GM11168 (cell line): ENCODE results near the gene RBP3.

Experiments used
- in situ Hi-C: fragments of 300-500 bp; cut with MboI; formaldehyde crosslinking; loops from one replicate; pipeline ENCODE4 v1.12.0; 2022; ENCODE audit warnings: low sequenced_read_pairs; ENCODE audit not compliant: unreplicated experiment

Gene RBP3

DNA sequence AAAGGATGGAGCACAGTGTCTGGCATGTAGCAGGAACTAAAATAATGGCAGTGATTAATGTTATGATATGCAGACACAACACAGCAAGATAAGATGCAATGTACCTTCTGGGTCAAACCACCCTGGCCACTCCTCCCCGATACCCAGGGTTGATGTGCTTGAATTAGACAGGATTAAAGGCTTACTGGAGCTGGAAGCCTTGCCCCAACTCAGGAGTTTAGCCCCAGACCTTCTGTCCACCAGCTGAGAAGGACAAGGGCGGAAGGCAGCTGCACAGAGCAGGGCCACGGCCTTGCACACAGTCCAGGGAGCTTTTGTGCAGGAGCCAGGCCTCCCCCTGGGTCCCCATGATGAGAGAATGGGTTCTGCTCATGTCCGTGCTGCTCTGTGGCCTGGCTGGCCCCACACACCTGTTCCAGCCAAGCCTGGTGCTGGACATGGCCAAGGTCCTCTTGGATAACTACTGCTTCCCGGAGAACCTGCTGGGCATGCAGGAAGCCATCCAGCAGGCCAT, at the start of gene RBP3:
RBP3 (plus strand) TSS at position 226 of the 514 bp plus-strand sequence; CDS start at position 348, 122 bp downstream.
- in situ Hi-C loops, result no loop called here

DNA sequence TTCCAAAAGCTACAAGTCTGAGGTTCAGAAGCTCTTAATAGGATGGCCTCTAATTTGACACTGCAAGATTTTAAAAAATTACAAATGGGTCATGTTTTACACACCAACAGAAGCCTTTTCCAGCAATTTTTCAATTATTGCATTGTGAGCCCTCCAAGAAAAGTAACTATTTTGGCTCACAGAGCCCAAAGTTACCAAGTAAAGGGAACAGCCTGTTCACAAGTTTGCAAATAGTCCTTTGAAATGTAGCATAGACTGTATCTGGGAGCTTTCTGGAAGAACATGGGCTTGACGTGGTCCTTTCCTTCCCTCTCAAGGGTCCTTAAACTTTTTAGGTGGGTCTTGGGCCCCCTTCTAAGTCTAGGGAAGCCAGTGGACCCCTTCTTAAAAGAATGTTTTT, 49.4 kb upstream of the RBP3 start:
- in situ Hi-C loops, result no loop called here

DNA sequence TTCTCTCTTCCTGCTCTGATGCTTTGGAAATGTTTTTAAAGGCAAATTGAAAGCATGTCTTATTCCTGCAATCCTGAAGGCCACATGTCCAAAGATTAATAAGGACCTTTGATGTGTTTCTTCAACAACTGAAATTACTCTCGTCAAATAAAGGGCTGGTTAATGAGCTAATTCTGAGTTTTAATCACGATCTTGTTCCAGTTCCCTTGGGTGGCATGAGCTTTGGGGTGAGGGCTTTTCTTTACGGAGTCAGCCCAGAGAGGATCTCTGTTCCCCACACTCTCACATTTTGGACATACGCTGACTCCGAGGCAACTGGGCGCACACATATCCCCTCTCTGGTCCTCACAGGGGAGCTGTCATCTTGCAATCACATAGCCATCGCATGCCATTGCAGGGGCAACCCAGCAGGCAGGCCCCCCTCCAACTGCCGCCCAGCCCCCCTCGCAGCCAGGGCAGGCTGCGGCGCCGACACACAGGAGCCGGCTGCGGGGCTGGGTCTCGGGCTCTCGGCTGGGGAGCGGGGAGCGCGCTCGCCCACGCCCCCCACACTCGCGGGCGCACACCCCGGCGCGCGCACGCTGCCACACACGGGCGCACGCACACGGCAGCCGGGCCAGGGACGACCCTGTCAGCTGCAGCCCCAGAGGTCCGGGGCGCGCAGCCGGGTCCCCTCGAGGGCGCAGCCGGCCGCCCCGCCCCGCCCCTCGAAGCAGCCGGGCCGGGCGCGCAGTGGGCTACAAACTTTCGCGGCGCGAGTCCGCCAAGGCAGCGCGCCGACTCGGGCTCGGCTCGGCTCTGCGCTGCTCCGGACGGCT, 48.3 kb upstream of the RBP3 start, which contains the start of gene GDF10:
GDF10 (plus strand) TSS at position 587 of the 818 bp plus-strand sequence. CDS start 455 bp downstream, outside the sequence.
- in situ Hi-C loops, result loop anchor here (10.0 kb wide), 1 partner anchor 275 kb away; no protein-coding TSS in a partner anchor

DNA sequence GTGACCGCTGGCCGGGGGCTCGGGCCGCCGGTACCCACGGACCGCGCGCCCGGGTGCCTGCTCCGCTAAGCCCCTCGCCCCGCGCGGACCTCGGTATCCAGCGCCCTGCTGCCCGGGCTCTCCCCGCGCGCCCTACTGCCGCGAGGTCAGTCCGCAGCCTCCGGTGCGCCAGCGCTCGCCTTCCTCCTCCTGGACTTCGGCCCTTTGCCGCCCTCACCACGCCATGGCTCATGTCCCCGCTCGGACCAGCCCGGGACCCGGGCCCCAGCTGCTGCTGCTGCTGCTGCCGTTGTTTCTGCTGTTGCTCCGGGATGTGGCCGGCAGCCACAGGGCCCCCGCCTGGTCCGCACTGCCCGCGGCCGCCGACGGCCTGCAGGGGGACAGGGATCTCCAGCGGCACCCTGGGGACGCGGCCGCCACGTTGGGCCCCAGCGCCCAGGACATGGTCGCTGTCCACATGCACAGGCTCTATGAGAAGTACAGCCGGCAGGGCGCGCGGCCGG, 47.7 kb upstream of the RBP3 start:
- in situ Hi-C loops, result loop anchor here (10.0 kb wide), 1 partner anchor 276 kb away; no protein-coding TSS in a partner anchor

DNA sequence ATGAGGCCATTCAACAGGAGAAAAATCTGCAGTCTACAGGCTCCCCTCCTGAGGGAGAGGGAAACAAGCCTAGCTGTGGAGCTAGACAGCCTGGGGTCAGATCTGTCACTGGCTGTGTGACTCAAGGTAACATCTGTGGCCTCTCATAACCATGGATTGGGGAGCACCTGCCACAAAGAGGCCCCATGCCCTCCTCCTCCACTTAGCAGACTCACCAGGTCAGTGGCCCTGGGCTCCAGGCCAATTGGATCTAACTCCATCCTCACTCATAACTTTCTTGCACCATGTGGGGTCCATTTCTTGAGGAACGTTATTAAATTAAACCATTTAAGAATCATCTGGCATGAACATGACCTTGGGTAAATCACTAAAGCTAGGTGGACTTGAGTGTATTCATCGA, 46.3 kb upstream of the RBP3 start:
- in situ Hi-C loops, result loop anchor here (10.0 kb wide), 1 partner anchor 277 kb away; no protein-coding TSS in a partner anchor

DNA sequence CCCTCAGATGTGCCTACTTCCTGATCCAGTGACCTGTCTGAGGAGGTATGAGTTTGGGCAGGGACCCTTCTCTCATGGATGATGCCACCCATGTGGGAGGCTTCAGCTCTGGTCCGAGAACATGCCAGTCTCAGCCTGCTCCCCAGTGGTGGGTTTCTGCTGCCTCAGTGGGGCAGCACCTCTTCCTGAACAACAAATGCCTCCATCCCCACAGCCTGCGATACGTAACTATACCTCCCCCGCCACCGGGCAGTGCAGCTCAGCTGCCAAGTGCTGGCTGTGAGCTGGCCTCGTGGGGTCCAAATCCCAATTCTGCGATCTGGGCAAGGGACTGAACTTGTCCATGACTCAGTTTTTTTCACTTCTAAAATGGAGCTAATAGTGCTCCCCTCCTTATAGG, 45.1 kb upstream of the RBP3 start:
- in situ Hi-C loops, result loop anchor here (10.0 kb wide), 1 partner anchor 278 kb away; no protein-coding TSS in a partner anchor

DNA sequence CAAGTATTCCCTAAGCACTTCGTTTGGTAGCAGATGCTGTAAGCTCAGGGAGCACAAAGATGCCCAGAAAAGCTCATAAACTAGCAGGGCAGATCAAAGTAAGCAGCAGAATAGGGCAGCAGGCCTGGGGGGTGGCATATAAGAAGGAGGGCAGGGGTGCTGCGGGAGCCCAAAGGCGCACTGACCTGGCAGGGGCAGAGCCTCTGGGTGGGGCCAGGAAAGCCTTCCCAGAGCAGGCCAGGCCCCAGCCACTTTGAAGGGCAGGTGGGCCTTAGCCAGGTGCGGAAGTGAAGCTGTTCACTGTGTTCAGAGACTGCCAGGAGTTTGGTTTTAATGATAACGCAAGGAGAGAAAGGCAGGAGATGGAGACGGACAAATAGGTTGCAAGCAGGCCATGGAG, 44.3 kb upstream of the RBP3 start:
- in situ Hi-C loops, result loop anchor here (10.0 kb wide), 1 partner anchor 279 kb away; no protein-coding TSS in a partner anchor

DNA sequence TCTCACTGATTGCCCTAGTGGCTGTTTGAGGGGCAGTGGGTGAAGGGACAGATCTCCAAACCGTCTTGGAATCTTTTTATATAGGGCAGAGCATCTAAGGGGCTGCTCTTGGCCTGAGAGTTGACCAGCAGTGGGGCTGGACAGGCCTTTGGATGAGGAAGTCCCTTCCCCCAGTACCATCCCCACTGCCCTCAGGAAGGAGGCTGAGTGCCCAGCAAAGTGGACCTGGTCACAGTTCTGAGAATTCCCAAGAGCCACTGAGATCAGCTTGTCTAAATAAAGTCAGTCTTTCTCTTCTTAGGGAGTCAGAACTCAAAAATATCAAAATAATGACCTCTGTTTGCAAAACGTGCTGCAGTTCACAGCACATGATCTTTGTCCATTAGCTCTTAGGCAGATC, 42.6 kb upstream of the RBP3 start:
- in situ Hi-C loops, result loop anchor here (10.0 kb wide), 1 partner anchor 281 kb away; no protein-coding TSS in a partner anchor

DNA sequence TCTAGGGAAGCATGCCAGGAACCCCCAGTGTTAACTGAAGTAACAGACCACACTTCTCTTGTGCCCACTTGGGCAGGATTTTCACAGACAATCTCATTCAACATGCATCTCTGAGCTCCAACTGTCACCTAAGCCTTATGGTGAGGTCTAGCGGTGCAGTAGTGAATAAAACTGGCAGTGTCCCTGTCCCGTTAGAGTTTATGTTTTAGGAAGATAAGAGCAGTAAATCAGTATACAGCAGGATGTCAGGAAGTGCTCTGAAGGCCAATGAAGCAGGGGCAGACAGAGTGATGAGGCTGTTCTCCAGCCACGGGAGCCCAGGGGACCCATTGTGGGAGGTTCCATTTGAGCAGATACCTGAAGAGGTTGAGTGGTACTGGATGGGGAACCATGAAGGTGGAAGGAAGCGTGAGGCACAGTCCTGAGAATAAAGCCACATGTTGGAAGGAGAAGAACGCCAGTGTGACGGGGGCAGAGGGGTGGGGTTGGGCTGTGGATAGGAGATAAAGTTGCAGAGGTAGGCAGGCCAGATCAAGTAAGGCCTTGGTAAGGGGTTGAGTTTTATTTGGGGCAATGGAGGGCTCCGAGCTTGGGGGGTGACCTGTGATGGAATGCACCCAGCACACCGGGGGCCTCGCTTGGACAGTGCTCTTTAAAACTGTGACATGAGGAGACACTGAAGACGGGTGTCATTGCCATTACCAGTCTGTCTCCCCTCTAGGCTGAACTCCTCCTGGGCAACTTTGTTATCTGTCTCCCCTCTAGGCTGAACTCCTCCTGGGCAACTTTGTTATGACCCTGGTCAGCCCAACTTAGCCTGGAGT, 41.6 kb upstream of the RBP3 start:
- in situ Hi-C loops, result loop anchor here (10.0 kb wide), 1 partner anchor 282 kb away; no protein-coding TSS in a partner anchor

DNA sequence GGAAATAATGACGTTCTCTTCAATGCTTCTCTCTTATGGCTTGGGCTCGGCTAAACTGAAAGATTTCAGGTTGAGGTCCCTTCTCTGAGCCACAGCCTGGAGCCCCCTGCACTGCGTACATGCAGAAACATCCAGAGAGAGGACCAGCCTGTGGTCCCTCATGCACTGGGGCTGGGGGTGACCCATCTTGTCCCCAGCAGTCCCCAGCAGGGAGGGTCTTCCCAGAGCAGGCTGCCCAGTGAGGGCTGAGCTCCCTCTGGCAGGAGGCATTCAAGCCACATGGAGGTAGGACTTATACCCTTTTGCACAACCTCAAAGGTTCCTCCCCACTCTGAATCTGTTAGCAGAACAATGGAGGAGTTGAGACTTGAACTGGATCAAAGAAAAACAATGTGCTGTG, 40.8 kb upstream of the RBP3 start:
- in situ Hi-C loops, result loop anchor here (10.0 kb wide), 1 partner anchor 283 kb away; no protein-coding TSS in a partner anchor

DNA sequence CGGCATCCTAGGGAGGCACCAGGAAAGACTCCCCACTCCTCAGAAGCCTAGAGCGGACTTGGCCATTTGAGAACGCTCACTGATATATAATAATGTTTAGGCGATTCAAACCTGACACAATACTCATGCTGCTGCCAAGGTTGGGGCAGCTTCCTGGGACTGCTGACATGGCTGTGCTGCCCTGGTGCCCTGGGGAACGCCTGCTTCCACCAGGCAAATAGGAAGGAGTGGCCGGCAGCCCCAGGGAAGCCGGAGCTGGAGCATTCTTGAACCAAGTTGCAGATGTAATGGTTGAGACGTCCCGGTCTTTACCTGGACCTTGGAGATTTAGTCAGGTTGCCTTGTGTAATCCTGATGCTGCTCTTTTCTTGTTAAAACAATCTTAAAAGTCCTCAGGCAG, 39.4 kb upstream of the RBP3 start:
- in situ Hi-C loops, result loop anchor here (10.0 kb wide), 1 partner anchor 284 kb away; no protein-coding TSS in a partner anchor

DNA sequence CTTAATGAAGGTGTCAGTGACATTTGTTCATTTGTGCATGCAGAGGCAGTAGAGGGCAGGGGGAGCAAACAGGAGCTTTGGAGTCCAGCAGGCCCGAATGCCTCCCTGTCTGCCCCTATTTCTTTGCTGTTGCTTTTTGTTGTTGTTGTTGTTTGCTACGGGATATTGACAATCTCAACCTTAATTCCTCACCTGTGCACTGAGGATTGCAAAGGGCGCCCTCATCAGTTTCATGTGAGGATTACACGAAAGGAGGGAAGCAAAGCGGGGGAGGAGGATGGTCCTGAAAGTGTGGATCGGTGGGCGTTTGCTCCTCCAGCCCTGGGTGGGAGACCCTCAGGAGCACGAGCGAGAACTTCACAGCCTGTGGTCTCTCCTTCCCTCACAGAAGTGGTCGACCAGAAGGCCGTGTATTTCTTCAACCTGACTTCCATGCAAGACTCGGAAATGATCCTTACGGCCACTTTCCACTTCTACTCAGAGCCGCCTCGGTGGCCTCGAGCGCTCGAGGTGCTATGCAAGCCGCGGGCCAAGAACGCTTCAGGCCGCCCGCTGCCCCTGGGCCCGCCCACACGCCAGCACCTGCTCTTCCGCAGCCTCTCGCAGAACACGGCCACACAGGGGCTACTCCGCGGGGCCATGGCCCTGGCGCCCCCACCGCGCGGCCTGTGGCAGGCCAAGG, 38.6 kb upstream of the RBP3 start:
- in situ Hi-C loops, result loop anchor here (10.0 kb wide), 2 partner anchors 255 to 285 kb away; no protein-coding TSS in a partner anchor

DNA sequence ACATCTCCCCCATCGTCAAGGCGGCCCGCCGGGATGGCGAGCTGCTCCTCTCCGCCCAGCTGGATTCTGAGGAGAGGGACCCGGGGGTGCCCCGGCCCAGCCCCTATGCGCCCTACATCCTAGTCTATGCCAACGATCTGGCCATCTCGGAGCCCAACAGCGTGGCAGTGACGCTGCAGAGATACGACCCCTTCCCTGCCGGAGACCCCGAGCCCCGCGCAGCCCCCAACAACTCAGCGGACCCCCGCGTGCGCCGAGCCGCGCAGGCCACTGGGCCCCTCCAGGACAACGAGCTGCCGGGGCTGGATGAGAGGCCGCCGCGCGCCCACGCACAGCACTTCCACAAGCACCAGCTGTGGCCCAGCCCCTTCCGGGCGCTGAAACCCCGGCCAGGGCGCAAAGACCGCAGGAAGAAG, 38.1 kb upstream of the RBP3 start:
- in situ Hi-C loops, result loop anchor here (10.0 kb wide), 1 partner anchor 255 kb away; no protein-coding TSS in a partner anchor

DNA sequence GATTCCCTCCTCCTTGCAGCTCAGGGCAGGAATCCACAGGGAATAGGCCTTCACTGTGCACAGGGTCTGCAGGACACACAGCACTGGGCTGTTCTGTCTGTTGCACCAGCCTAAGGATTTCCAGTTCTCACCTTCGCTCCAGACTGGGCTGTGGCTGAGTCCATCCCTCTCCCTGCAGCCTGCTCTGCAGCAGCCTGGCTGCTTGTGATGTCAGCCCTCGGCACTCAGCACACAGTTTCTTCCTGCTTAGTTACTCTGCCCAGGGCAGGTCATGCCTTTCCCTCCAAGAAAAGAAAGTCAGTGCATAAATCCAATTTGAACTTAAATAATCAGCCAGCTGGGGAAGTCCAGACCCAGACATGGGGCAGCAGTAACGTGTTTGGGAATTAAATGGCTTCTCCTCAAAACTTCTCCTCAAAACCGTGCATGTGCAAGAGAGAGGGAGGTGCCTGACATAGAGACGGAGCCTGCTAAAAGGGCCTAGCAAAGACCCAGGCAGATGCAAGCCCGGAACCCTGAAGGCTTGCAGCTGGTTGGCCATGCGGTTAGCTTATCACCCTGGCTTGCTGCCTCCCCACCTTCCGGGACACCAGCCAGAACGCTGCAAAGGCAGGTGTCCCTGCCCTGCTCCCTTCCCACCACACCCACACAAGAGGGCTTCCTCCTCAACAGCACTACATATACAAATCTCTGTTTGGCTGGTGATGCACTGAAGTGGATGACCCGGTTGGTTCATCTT, 36.8 kb upstream of the RBP3 start:
- in situ Hi-C loops, result loop anchor here (10.0 kb wide), 1 partner anchor 257 kb away; no protein-coding TSS in a partner anchor

DNA sequence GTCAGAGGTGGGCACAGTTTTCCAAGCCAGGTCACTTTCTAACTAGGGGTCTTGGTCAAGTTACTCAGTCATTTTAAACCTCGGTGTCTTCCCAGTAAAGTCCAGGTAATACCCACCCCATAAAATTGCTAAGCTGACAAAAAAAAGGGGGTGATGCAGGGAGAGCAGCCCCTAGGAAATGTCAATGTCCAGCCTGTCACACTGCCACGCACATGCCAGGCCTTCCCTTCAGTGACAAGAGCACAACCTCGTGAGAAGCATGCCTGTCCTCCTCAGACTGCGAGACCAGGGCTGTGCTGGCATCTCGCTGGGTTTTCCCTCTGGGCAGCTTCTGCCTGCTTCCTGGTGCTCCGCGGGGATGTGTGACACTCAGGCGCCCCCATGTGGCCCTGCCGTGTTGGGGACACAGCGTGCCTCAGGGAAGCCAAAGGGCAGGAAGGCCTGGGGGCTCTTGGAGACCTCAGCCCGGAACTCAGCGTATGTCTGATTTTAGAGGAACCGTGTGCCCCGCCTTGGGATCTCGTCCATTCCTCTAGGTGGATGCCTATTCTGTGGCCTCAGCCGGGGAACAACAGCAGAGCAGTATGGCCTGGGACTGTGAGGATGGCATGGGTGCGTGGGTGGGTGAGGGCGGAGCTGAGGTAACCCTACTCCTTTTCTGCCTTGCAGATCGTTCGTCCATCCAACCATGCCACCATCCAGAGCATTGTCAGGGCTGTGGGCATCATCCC, 36.1 kb upstream of the RBP3 start:
- in situ Hi-C loops, result loop anchor here (10.0 kb wide), 1 partner anchor 257 kb away; no protein-coding TSS in a partner anchor

DNA sequence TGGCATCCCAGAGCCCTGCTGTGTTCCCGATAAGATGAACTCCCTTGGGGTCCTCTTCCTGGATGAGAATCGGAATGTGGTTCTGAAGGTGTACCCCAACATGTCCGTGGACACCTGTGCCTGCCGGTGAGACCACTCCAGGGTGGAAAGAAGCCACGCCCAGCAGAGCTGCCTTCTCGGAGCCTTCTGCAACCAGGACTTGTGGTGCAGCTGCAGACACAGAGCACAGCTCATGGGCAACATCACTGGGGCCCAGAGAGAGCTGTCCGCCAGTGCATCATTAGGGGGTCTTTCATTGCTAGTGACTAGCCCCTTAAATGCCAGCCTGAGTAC, 35.5 kb upstream of the RBP3 start:
- in situ Hi-C loops, result loop anchor here (10.0 kb wide), 1 partner anchor 258 kb away; no protein-coding TSS in a partner anchor

DNA sequence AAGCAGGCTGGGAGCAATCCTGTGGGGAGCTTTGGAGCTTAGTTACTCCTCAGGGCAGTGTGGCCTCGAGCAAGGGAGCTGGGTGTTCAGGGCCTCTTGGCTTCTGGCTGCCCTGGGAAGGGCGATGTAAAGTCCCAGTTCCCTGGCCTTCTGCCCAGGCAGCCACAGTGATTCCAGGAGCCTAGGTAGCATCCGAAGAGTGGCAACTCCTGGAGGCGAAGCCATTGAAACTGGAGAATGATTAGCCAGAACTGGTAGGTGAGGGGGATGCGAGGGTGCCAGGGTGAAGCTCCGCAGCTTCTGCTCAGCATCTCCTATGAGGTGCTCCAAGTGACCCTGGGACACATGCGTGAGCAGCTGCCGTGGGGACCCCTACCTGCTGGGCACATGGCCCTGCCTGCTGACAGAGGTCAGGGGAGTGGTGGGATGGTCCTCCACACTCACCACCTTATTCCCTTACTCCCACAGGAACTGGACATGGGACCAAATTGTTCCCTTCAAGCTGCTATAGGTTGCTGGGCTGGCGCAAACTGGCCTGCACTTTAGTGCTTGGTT, 33.7 kb upstream of the RBP3 start:
- in situ Hi-C loops, result loop anchor here (10.0 kb wide), 1 partner anchor 260 kb away; no protein-coding TSS in a partner anchor

DNA sequence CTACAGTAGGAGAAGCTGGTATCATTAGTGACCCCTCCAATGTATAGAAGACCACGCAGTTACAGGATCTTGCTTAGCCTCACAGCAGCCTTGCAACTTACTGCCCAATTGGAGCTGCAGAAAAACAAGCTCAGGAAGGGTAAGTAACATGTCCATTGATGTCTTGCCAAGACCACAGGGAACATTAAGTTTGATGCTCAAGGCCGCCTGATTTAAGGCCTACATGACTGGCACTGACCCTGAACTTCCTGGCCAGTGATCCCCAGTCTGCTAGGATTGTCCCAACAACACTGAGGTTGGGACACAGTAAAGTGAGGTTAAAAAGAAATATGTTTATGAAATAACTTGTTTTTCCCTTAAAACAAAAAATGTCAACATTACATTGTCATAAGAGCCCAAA, 32.7 kb upstream of the RBP3 start:
- in situ Hi-C loops, result loop anchor here (10.0 kb wide), 1 partner anchor 261 kb away; no protein-coding TSS in a partner anchor
